Mesodermal cell (in vitro differentiated cells): ENCODE results near the gene GALNT2.

Experiments used
- H3K27ac ChIP-seq: 2 replicates; pipeline ENCODE4 v1.7.0; 2013; ENCODE audit warnings: mild to moderate bottlenecking, low read depth, low read length, moderate library complexity; ENCODE audit not compliant: severe bottlenecking
- H3K36me3 ChIP-seq: 2 replicates; pipeline ENCODE4 v1.7.1; 2013; ENCODE audit warnings: mild to moderate bottlenecking, low read length, moderate library complexity; ENCODE audit not compliant: control insufficient read depth, insufficient read depth
- H3K4me1 ChIP-seq: one replicate; pipeline ENCODE4 v1.7.1; 2013; ENCODE audit warnings: mild to moderate bottlenecking, low read length; ENCODE audit not compliant: insufficient read depth, control insufficient read depth, poor library complexity, severe bottlenecking
- H3K4me3 ChIP-seq: 2 replicates; pipeline ENCODE4 v1.7.0; 2013; ENCODE audit warnings: low read length, control low read depth, mild to moderate bottlenecking; ENCODE audit not compliant: insufficient read depth, poor library complexity, severe bottlenecking; ENCODE audit errors: extremely low read depth
- H3K9me3 ChIP-seq: 2 replicates; pipeline ENCODE4 v1.7.1; 2013; ENCODE audit warnings: mild to moderate bottlenecking, low read length, moderate library complexity; ENCODE audit not compliant: control insufficient read depth
- WGBS, 2 experiments: methylation state at CpG; one replicate each; pipeline ENCODE4 v1.1.5; 2013; ENCODE audit warnings: missing lambda C conversion rate in 2 of 2; ENCODE audit not compliant: insufficient coverage in 2 of 2; 5-methylcytosine and 5-hydroxymethylcytosine counted together

Gene GALNT2

GRCh38 chr1:230313453-230314141 is 246.6 kb downstream of the GALNT2 start:
- Histone ChIP-seq H3K4me1 (no peaks in the 10 kb centered on the region), H3K9me3 (no peaks in the 10 kb centered on the region), H3K27ac (no peak overlapping the region), H3K4me3 (no peak overlapping the region), H3K36me3 (no peaks in the 10 kb centered on the region)
- 86 to 92% methylated on average over 10 to 12 of the region's 12 CpGs for WGBS, 2 experiments

- no peak overlapping the region for H3K4me3 ChIP-seq
- no peaks in the 10 kb centered on the region for H3K9me3 ChIP-seq
- 88 to 92% methylated on average over 3 to 4 of the region's 8 CpGs for WGBS, 2 experiments
- H3K27ac ChIP-seq = no peak overlapping the region
- no peaks in the 10 kb centered on the region for H3K36me3 ChIP-seq
- H3K4me1 ChIP-seq = no peaks in the 10 kb centered on the region
Observed at GRCh38 chr1:230314142-230314470, 247.1 kb downstream of the GALNT2 start.

GRCh38 chr1:230315099-230315498 is 248.1 kb downstream of the GALNT2 start:
- Histone ChIP-seq H3K27ac (no peak overlapping the region), H3K36me3 (no peaks in the 10 kb centered on the region), H3K9me3 (no peaks in the 10 kb centered on the region), H3K4me3 (no peak overlapping the region), H3K4me1 (no peaks in the 10 kb centered on the region)
- WGBS, 2 experiments = 88 to 92% methylated on average over 6 of the region's 6 CpGs

- WGBS, 2 experiments = 88 to 91% methylated on average over 19 to 23 of the region's 23 CpGs
- Histone ChIP-seq H3K36me3 (no peaks in the 10 kb centered on the region), H3K4me3 (no peak overlapping the region), H3K27ac (no peak overlapping the region), H3K9me3 (no peaks in the 10 kb centered on the region), H3K4me1 (no peaks in the 10 kb centered on the region)
Observed at GRCh38 chr1:230316864-230317745, 250.1 kb downstream of the GALNT2 start.

- H3K4me1 ChIP-seq = no peaks in the 10 kb centered on the region
- H3K36me3 ChIP-seq = no peaks in the 10 kb centered on the region
- no peak overlapping the region for H3K27ac ChIP-seq
- no peaks in the 10 kb centered on the region for H3K9me3 ChIP-seq
- 88 to 93% methylated on average over 17 to 20 of the region's 23 CpGs for WGBS, 2 experiments
- H3K4me3 ChIP-seq = no peak overlapping the region
Observed at GRCh38 chr1:230317823-230318819, 251.1 kb downstream of the GALNT2 start.

GRCh38 chr1:230319014-230319747 is 252.1 kb downstream of the GALNT2 start:
- WGBS, 2 experiments = 94 to 97% methylated on average over 13 to 16 of the region's 17 CpGs
- Histone ChIP-seq H3K27ac (no peak overlapping the region), H3K9me3 (no peaks in the 10 kb centered on the region), H3K36me3 (no peaks in the 10 kb centered on the region), H3K4me1 (no peaks in the 10 kb centered on the region), H3K4me3 (no peak overlapping the region)

GRCh38 chr1:230320804-230321203 is 253.8 kb downstream of the GALNT2 start:
- no peak overlapping the region for H3K4me3 ChIP-seq
- no peak overlapping the region for H3K27ac ChIP-seq
- no peaks in the 10 kb centered on the region for H3K9me3 ChIP-seq
- no peaks in the 10 kb centered on the region for H3K4me1 ChIP-seq
- WGBS, 2 experiments = 93 to 94% methylated on average over 3 of the region's 4 CpGs
- no peaks in the 10 kb centered on the region for H3K36me3 ChIP-seq

- Histone ChIP-seq H3K4me1 (no peaks in the 10 kb centered on the region), H3K36me3 (no peaks in the 10 kb centered on the region), H3K9me3 (no peaks in the 10 kb centered on the region), H3K4me3 (no peak overlapping the region), H3K27ac (no peak overlapping the region)
- 95 to 96% methylated on average over 4 of the region's 9 CpGs for WGBS, 2 experiments
Observed at GRCh38 chr1:230321341-230321740, 254.3 kb downstream of the GALNT2 start.

- no peak overlapping the region for H3K27ac ChIP-seq
- no peaks in the 10 kb centered on the region for H3K9me3 ChIP-seq
- no peak overlapping the region for H3K4me3 ChIP-seq
- H3K36me3 ChIP-seq = no peaks in the 10 kb centered on the region
- WGBS, 2 experiments = 91 to 96% methylated on average over 18 of the region's 18 CpGs
- H3K4me1 ChIP-seq = no peaks in the 10 kb centered on the region
Observed at GRCh38 chr1:230321741-230322420, 254.8 kb downstream of the GALNT2 start.
